IPS DF 6.9 (cell line): ENCODE data around the gene HADHB.

Experiments
- DNase-seq: peaks from one replicate; pipeline ENCODE4 v3.0.0-alpha.2; 2013; ENCODE audit warnings: low read depth, low spot score
- H3K27ac ChIP-seq: one replicate; pipeline ENCODE4 v1.5.1; 2013; ENCODE audit warnings: low read length, control low read depth
- H3K27me3 ChIP-seq: 2 replicates; pipeline ENCODE4 v1.6.1; 2013; ENCODE audit warnings: mild to moderate bottlenecking, low read length; ENCODE audit not compliant: control insufficient read depth, insufficient read depth
- H3K36me3 ChIP-seq: 2 replicates; pipeline ENCODE4 v1.6.1; 2013; ENCODE audit warnings: low read length; ENCODE audit not compliant: control insufficient read depth, insufficient read depth
- H3K4me1 ChIP-seq: 2 replicates; pipeline ENCODE4 v1.6.1; 2013; ENCODE audit warnings: low read length; ENCODE audit not compliant: control insufficient read depth, insufficient read depth
- H3K4me3 ChIP-seq: 2 replicates; pipeline ENCODE4 v1.5.1; 2013; ENCODE audit warnings: mild to moderate bottlenecking, low read length
- H3K9me3 ChIP-seq: 2 replicates; pipeline ENCODE4 v1.6.1; 2013; ENCODE audit warnings: low read length, inconsistent platforms; ENCODE audit not compliant: control insufficient read depth, insufficient read depth
- WGBS: extraction: QIAGEN DNeasy Blood & Tissue Kit; methylation state at CpG from one replicate; pipeline ENCODE4 v1.1.7; 2013; ENCODE audit warnings: mixed read lengths, missing lambda C conversion rate; ENCODE audit not compliant: insufficient read length, insufficient coverage; 5-methylcytosine and 5-hydroxymethylcytosine counted together

The HADHB gene

DNA sequence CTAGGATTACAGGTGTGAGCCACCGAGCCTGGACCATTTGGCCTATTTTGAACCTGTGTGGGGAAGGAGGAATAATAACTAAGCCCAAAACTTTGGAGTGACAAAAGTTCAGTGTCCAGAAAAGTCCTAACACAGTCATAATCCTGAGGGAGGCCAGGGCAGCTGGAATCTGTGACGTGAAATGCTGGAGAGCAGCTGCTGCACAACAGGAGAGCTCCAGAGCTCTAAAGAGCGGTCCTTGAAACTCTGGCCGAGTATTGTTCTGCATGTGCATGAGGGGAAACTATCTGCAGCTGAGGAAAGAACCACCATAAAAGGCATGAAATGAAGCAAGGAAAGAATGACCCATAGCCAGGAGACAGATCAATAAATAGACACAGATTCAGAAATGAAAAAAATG, 28.2 kb upstream of the HADHB start:
- no peak overlapping the region for H3K4me3 ChIP-seq
- no peak for DNase-seq
- no CpG with 5 or more reads among the region's 4 CpGs for WGBS
- H3K27ac ChIP-seq: no peak overlapping the region
- H3K9me3 ChIP-seq: no peaks in the 10 kb centered on the region
- H3K36me3 ChIP-seq: peaks cover 2% of the 10 kb centered on the region; the same call in 1 of the 2 replicates
- H3K4me1 ChIP-seq: no peaks in the 10 kb centered on the region
- no peaks in the 10 kb centered on the region for H3K27me3 ChIP-seq

DNA sequence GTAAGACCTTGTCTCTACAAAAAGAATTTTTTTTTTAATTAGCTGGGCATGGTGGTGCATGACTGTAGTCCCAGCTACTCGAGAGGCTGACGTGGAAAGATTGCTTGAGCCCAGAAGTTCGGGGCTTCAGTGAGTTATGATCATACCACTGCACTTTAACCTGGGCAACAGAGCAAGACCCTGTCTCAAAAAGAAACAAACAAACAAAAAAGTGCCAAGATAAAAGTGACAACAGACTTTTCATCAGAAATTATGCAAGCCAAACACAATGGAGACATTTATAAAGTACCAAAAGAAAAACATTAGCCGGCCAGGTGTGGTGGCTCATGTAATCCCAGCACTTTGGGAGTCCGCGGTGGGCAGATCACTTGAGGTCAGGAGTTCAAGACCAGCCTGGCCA, 27.0 kb upstream of the HADHB start:
- no peak overlapping the region for H3K27ac ChIP-seq
- H3K4me3 ChIP-seq: no peak overlapping the region
- H3K9me3 ChIP-seq: no peaks in the 10 kb centered on the region
- no peak for DNase-seq
- no peaks in the 10 kb centered on the region for H3K27me3 ChIP-seq
- no CpG with 5 or more reads among the region's 6 CpGs for WGBS
- H3K4me1 ChIP-seq: no peaks in the 10 kb centered on the region
- H3K36me3 ChIP-seq: no peaks in the 10 kb centered on the region; the same call in 1 of the 2 replicates

GRCh38 chr2:26223018-26223417, 21.7 kb upstream of the HADHB start:
- WGBS: no CpG with 5 or more reads among the region's 1 CpG
- Histone ChIP-seq H3K4me3 (no peak overlapping the region), H3K27me3 (no peaks in the 10 kb centered on the region), H3K4me1 (no peaks in the 10 kb centered on the region), H3K27ac (no peak overlapping the region), H3K36me3 (peaks cover 4% of the 10 kb centered on the region; the same call in 1 of the 2 replicates), H3K9me3 (no peaks in the 10 kb centered on the region; the same call in 1 of the 2 replicates)
- no peak for DNase-seq

GRCh38 chr2:26224095-26224494, 20.6 kb upstream of the HADHB start:
- DNase-seq: no peak
- no peaks in the 10 kb centered on the region; the same call in 1 of the 2 replicates for H3K9me3 ChIP-seq
- H3K4me3 ChIP-seq: no peak overlapping the region
- no peak overlapping the region for H3K27ac ChIP-seq
- H3K4me1 ChIP-seq: no peaks in the 10 kb centered on the region
- no peaks in the 10 kb centered on the region for H3K27me3 ChIP-seq
- peaks cover 6% of the 10 kb centered on the region; the same call in 1 of the 2 replicates for H3K36me3 ChIP-seq
- no CpG with 5 or more reads among the region's 2 CpGs for WGBS

GRCh38 chr2:26229595-26229994, 15.1 kb upstream of the HADHB start:
- H3K27me3 ChIP-seq: no peaks in the 10 kb centered on the region
- H3K4me1 ChIP-seq: no peaks in the 10 kb centered on the region
- H3K9me3 ChIP-seq: no peaks in the 10 kb centered on the region
- H3K4me3 ChIP-seq: no peak overlapping the region
- WGBS: no CpG with 5 or more reads among the region's 3 CpGs
- no peak for DNase-seq
- H3K36me3 ChIP-seq: peaks cover 15% of the 10 kb centered on the region; the same call in 1 of the 2 replicates
- H3K27ac ChIP-seq: no peak overlapping the region

DNA sequence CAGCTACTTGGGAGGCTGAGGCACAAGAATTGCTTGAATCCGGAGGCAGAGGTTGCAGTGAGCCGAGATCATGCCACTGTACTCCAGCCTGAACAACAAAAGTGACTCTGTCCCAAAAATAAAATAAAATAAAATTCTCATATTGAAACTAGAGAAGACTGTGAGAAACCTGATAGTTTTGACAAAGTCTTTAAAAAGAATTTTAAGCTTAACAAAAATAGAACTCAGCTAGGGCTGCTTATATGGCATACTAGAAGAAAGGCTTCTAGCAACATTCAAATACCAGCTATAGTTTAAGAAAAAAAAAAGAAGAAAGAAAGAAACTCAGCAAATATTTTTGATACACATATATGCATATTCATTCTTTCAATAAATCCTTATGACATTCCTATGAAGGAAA, 13.9 kb upstream of the HADHB start:
- H3K4me1 ChIP-seq: no peaks in the 10 kb centered on the region
- H3K36me3 ChIP-seq: peaks cover 15% of the 10 kb centered on the region; the same call in 1 of the 2 replicates
- H3K9me3 ChIP-seq: no peaks in the 10 kb centered on the region
- no peak overlapping the region for H3K4me3 ChIP-seq
- no peak for DNase-seq
- no peak overlapping the region for H3K27ac ChIP-seq
- H3K27me3 ChIP-seq: no peaks in the 10 kb centered on the region
- WGBS: no CpG with 5 or more reads among the region's 2 CpGs

- peaks cover 7% of the 10 kb centered on the region; the same call in 1 of the 2 replicates for H3K36me3 ChIP-seq
- no CpG with 5 or more reads among the region's 9 CpGs for WGBS
- H3K27me3 ChIP-seq: no peaks in the 10 kb centered on the region
- H3K4me3 ChIP-seq: no peak overlapping the region
- no peak overlapping the region for H3K27ac ChIP-seq
- no peak for DNase-seq
- H3K4me1 ChIP-seq: no peaks in the 10 kb centered on the region
- H3K9me3 ChIP-seq: no peaks in the 10 kb centered on the region
Measured at GRCh38 chr2:26235089-26235488, 9.7 kb upstream of the HADHB start.

DNA sequence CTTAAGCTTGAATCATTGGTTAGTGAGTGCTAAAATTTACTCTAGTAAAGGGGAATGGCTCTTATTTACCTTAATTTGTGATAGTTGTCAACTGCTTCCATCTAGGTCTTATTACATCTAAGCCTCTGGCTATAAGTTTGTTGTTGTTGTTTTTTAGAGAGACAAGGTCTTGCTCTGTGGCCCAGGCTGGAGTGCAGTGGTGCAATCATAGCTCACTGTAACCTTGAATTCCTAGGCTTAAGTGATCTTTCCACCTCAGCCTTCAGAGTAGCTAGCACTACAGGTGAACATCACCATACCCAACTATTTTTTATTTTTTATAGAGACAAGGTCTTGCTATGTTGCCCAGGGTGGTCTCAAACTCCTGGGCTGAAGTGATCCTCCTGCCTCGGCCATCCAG, 6.9 kb upstream of the HADHB start:
- no peak for DNase-seq
- no peak overlapping the region for H3K27ac ChIP-seq
- no peaks in the 10 kb centered on the region for H3K9me3 ChIP-seq
- peaks cover 5% of the 10 kb centered on the region; the same call in 1 of the 2 replicates for H3K36me3 ChIP-seq
- no peaks in the 10 kb centered on the region for H3K27me3 ChIP-seq
- H3K4me1 ChIP-seq: no peaks in the 10 kb centered on the region
- no CpG with 5 or more reads among the region's 1 CpG for WGBS
- no peak overlapping the region for H3K4me3 ChIP-seq

- H3K27ac ChIP-seq: no peak overlapping the region
- no peak for DNase-seq
- no peaks in the 10 kb centered on the region for H3K4me1 ChIP-seq
- peaks cover 4% of the 10 kb centered on the region; the same call in 1 of the 2 replicates for H3K36me3 ChIP-seq
- no CpG with 5 or more reads among the region's 4 CpGs for WGBS
- H3K9me3 ChIP-seq: no peaks in the 10 kb centered on the region
- no peak overlapping the region for H3K4me3 ChIP-seq
- H3K27me3 ChIP-seq: no peaks in the 10 kb centered on the region
Measured at GRCh38 chr2:26238311-26238958, 6.3 kb upstream of the HADHB start.

DNA sequence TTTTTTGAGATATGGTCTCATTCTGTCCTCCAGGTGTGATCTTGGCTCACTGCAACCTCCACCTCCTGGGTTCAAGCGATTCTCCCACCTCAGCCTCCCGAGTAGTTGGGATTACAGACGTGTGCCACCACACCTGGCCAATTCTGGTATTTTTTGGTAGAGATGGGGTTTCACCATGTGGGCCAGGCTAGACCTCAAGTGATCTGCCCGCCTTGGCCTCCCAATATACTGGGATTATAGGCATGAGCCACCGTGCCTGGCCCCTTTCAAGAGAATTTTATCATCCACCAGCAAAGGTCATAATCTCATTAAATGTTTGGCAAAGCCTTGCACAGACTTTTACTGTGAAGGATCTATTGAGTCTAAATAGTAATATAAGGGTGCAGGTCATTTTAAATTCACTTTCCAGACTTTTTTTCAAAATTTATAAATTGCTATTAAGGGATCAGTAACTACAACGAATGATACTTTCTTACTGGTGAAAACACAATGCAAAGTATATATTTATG, 2.8 kb upstream of the HADHB start:
- WGBS: no CpG with 5 or more reads among the region's 6 CpGs
- Histone ChIP-seq H3K36me3 (no peaks in the 10 kb centered on the region), H3K9me3 (no peaks in the 10 kb centered on the region), H3K4me1 (no peaks in the 10 kb centered on the region), H3K4me3 (no peak overlapping the region), H3K27ac (no peak overlapping the region), H3K27me3 (no peaks in the 10 kb centered on the region)
- DNase-seq: no peak
